HCT116 (cell line): ENCODE results near the gene AXIN2. TPM values are rescaled to one million over a fixed set of nuclear protein-coding genes. Genes with fewer than 3 reads are reported as not detected.

ENCODE experiments used
- ATAC-seq: fragments of 200-7000 bp; cut with Tn5 transposase; 2 replicates; pipeline ENCODE4 v1.9.1; 2020; ENCODE audit warnings: mild to moderate bottlenecking, moderate library complexity
- BruUV-seq: library from RNA; stranded (reverse); fragments of 400-500 nt; replicated peaks from 2 replicates; lab custom pipeline; 2021; lab: Mats Ljungman, UMichigan
- CTCF ChIA-PET: fragments of 300-600 bp; sonication (Branson Sonifier 250); formaldehyde crosslinking; loops from one replicate; lab custom pipeline; 2021; ENCODE audit warnings: antibody characterized with exemption; lab: Charles Lee
- POLR2A ChIA-PET: fragments of 300-600, 350-600 bp; sonication (Branson Sonifier 250); formaldehyde crosslinking; loops from one replicate; lab custom pipeline; 2021; ENCODE audit warnings: antibody characterized with exemption; lab: Charles Lee
- RAD21 ChIA-PET, 2 experiments: fragments of 300-600 bp; sonication (Branson Sonifier 250); formaldehyde crosslinking; loops; one replicate each; lab custom pipeline; 2023; ENCODE audit warnings: low total read pairs in 2 of 2; ENCODE audit not compliant: uncharacterized antibody in 2 of 2, unreplicated experiment in 2 of 2, low non-redundant PET in 1 of 2; lab: Charles Lee
- DNase-seq: peaks from one replicate; pipeline ENCODE4 v3.0.0-alpha.2; 2010; ENCODE audit warnings: low read depth, low spot score
- H2AFZ ChIP-seq: fragments of 200-600 bp; shearing (Covaris generic), sonication (generic); 2 replicates; pipeline ENCODE4 v1.6.1; 2017; ENCODE audit warnings: low read depth, mixed run types, mixed read lengths, antibody characterized with exemption, low read length; ENCODE audit not compliant: poor library complexity, severe bottlenecking
- H3K27ac ChIP-seq: 2 replicates; pipeline ENCODE4 v1.5.1; 2012; ENCODE audit warnings: low read depth, low read length
- H3K27me3 ChIP-seq: fragments of 200-600 bp; sonication (generic); 2 replicates; pipeline ENCODE4 v1.6.1; 2016; ENCODE audit warnings: mixed run types, low read length, mixed read lengths; ENCODE audit not compliant: insufficient read depth
- H3K36me3 ChIP-seq, 2 experiments: fragments of 200-500 bp in 1 of 2; fragments of 200-600 bp in 1 of 2; sonication (Bioruptor generic) in 1 of 2; sonication (generic) in 1 of 2; 2 replicates each; pipeline versions ENCODE4 v1.5.1 to v1.6.1; 2014 to 2016; ENCODE audit warnings: low read length in 2 of 2, inconsistent platforms in 1 of 2, mixed read lengths in 1 of 2, mixed run types in 1 of 2; ENCODE audit not compliant: insufficient read depth in 2 of 2, control insufficient read depth in 1 of 2
- H3K4me1 ChIP-seq, 2 experiments: fragments of 200-600 bp in 1 of 2; sonication (generic) in 1 of 2; 2 replicates each; pipeline versions ENCODE4 v1.5.1 to v1.6.1; 2012 to 2017; ENCODE audit warnings: low read length in 2 of 2, inconsistent platforms in 1 of 2, mild to moderate bottlenecking in 1 of 2, mixed read lengths in 1 of 2, mixed run types in 1 of 2, moderate library complexity in 1 of 2; ENCODE audit not compliant: insufficient read depth in 2 of 2, control insufficient read depth in 1 of 2
- H3K4me2 ChIP-seq: fragments of 200-600 bp; sonication (generic); 2 replicates; pipeline ENCODE4 v1.6.1; 2017; ENCODE audit warnings: mixed run types, low read length, mixed read lengths
- H3K4me3 ChIP-seq, 2 experiments: fragments of 200-600 bp in 1 of 2; sonication (generic) in 1 of 2; replicated peaks in 1 of 2; 2 replicates each; pipeline ENCODE4 v1.5.1; 2011 to 2016; ENCODE audit warnings: low read length in 2 of 2, control low read depth in 1 of 2, low read depth in 1 of 2, mild to moderate bottlenecking in 1 of 2, mixed read lengths in 1 of 2, mixed run types in 1 of 2
- H3K79me2 ChIP-seq: fragments of 200-600 bp; sonication (generic); 2 replicates; pipeline ENCODE4 v1.6.1; 2017; ENCODE audit warnings: mild to moderate bottlenecking, mixed run types, low read length, moderate library complexity, mixed read lengths; ENCODE audit not compliant: insufficient read depth
- H3K9ac ChIP-seq: fragments of 200-600 bp; sonication (generic); 2 replicates; pipeline ENCODE4 v1.6.1; 2016; ENCODE audit warnings: low read length, mixed read lengths
- H3K9me2 ChIP-seq: fragments of 200-600 bp; sonication (generic), shearing (Covaris generic); 2 replicates; pipeline ENCODE4 v1.6.1; 2017; ENCODE audit warnings: mixed run types, mild to moderate bottlenecking, moderate library complexity; ENCODE audit not compliant: insufficient read depth
- H3K9me3 ChIP-seq, 2 experiments: fragments of 200-500 bp in 1 of 2; fragments of 200-600 bp in 1 of 2; sonication (Bioruptor generic) in 1 of 2; sonication (generic) in 1 of 2; 2 replicates each; pipeline ENCODE4 v1.6.1; 2014 to 2017; ENCODE audit warnings: low read length in 2 of 2, mixed read lengths in 2 of 2, inconsistent platforms in 1 of 2, low read depth in 1 of 2, mild to moderate bottlenecking in 1 of 2, mixed run types in 1 of 2, moderate library complexity in 1 of 2; ENCODE audit not compliant: control insufficient read depth in 1 of 2, insufficient read depth in 1 of 2
- H4K20me1 ChIP-seq: fragments of 200-600 bp; sonication (generic), shearing (Covaris generic); 2 replicates; pipeline ENCODE4 v1.6.1; 2017; ENCODE audit warnings: mixed run types, mild to moderate bottlenecking, moderate library complexity; ENCODE audit not compliant: insufficient read depth
- CEBPB ChIP-seq: IDR thresholded peaks from 2 replicates; pipeline ENCODE4 v1.6.1; 2012; ENCODE audit warnings: low read depth
- EZH2 ChIP-seq: fragments of 200-600 bp; sonication (generic); IDR thresholded peaks from 2 replicates; pipeline ENCODE4 v1.6.1; 2017; ENCODE audit warnings: antibody characterized with exemption, mixed run types
- JUND ChIP-seq: IDR thresholded peaks from 2 replicates; pipeline ENCODE4 v1.6.1; 2012
- ZNF274 ChIP-seq: fragments of 200-500 bp; sonication (Bioruptor generic); IDR thresholded peaks from 2 replicates; pipeline ENCODE4 v1.6.1; 2014; ENCODE audit warnings: mild to moderate bottlenecking, low read depth, low read length, inconsistent platforms
- intact Hi-C: fragments of 100-400 bp; cut with micrococcal nuclease; formaldehyde crosslinking; loops from 2 replicates; pipeline ENCODE4 v1.10.0; 2022
- total RNA-seq: library from RNA; stranded (reverse); gene quantifications from one replicate; pipeline ENCODE4 v1.2.1, GENCODE V29; 2021; ENCODE audit not compliant: unreplicated experiment
- TF ChIP-seq, protein P1 (sequence below): IDR thresholded peaks from 2 replicates; pipeline ENCODE4 v1.6.1; 2012; ENCODE audit warnings: low read depth
- TF ChIP-seq, protein P2 (sequence below), 3 experiments: fragments of 200-600 bp in 1 of 3; sonication (generic) in 1 of 3; IDR thresholded peaks in 2 of 3; conservative IDR thresholded peaks in 1 of 3; 2 replicates each; pipeline ENCODE4 v1.5.1; 2012 to 2017; ENCODE audit warnings: low read depth in 2 of 3, low read length in 2 of 3, antibody characterized with exemption in 1 of 3, borderline replicate concordance in 1 of 3, control low read depth in 1 of 3, mild to moderate bottlenecking in 1 of 3, mixed read lengths in 1 of 3, mixed run types in 1 of 3, moderate library complexity in 1 of 3; ENCODE audit not compliant: insufficient read depth in 1 of 3
- TF ChIP-seq, protein P3 (sequence below): IDR thresholded peaks from 2 replicates; pipeline ENCODE4 v1.6.1; 2012

The AXIN2 gene
- total RNA-seq, 1 experiment from 2014 or later: 7.1 TPM

DNA sequence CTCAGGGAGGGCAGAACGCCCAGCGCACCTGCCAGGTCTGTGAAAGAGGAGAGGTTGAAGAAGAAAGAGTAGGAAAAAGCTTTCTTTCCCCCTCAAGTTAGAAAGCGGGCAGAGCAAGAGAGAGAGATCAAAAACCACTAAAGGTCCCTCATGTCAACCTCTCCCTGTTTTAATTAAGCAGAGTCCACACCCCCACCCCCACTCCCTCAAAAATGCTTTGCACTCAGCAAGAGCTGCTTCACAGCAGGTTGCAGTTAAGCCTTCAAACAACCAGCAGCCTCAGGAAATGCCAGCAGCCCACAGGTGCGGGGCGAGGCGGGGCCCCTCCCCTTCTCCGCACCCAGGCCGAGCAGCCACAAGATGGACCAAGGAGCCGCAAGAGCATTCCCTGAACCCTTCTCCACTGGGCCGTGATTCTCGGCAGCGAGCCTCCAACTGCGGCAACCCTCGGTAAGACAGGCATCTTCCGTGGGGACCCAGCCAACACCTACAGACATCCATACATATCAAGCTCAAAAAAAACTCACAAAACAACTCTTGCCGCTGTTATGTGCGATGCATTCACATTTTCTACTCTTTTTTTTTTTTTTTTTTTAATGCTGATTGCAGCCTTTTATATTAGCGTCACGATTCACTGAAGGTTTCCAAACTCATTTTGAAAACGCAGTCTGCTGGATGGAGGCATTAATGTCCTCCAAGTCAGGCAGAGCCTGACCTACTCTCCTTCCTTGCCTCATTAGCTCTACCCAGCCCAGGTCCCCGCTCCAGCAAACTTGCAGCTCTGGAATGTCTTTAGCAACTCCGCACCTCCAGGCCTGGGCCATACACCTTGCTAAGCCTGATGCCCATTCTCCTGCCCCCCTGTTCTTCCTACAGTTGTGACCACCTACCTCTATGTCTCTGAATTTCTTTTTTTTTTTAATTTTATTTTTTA, 66.1 kb downstream of the AXIN2 start (continued):
- TF ChIP-seq, protein P1, sequence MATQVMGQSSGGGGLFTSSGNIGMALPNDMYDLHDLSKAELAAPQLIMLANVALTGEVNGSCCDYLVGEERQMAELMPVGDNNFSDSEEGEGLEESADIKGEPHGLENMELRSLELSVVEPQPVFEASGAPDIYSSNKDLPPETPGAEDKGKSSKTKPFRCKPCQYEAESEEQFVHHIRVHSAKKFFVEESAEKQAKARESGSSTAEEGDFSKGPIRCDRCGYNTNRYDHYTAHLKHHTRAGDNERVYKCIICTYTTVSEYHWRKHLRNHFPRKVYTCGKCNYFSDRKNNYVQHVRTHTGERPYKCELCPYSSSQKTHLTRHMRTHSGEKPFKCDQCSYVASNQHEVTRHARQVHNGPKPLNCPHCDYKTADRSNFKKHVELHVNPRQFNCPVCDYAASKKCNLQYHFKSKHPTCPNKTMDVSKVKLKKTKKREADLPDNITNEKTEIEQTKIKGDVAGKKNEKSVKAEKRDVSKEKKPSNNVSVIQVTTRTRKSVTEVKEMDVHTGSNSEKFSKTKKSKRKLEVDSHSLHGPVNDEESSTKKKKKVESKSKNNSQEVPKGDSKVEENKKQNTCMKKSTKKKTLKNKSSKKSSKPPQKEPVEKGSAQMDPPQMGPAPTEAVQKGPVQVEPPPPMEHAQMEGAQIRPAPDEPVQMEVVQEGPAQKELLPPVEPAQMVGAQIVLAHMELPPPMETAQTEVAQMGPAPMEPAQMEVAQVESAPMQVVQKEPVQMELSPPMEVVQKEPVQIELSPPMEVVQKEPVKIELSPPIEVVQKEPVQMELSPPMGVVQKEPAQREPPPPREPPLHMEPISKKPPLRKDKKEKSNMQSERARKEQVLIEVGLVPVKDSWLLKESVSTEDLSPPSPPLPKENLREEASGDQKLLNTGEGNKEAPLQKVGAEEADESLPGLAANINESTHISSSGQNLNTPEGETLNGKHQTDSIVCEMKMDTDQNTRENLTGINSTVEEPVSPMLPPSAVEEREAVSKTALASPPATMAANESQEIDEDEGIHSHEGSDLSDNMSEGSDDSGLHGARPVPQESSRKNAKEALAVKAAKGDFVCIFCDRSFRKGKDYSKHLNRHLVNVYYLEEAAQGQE: no peak
- TF ChIP-seq, all 23 proteins: peak for 3

DNA sequence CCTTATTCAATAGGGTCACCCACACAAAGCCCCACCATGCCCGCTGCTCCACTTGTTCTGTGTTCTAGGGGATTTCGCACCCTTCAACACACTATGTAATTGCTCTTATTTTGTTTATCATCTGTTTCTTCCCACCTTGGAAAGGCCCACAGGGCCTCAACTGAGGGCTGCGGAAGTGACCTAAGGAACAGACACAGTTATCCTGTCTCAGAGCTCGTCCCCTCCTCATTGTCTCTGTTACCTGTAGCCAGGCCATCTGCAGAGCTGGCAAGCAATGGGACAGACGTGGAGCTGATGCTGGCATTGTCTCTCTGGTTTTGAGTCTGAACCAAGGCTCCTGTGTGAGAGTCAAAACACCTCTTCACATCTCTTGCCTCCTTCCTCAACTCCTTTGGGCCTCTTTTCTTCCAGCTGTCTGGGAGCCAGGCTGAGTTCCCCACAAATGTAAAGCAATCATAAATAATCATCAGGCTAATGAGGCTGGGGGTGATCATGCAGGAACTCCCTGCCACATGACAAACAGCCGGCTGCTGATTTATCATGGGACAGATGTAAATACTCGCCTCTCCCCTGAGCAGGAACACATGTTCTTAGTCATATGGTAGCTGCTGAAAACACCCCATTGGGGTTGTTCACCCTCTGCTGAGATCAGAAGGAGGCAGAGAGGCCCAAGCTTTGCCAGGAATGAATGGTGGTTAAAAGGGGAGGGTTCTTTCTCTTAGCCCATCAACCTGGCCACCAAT, 71.9 kb downstream of the AXIN2 start:
- H2AFZ ChIP-seq: no peak overlapping the region
- no peak for DNase-seq

More for the DNA sequence above, 71.9 kb downstream of the AXIN2 start:
- Histone ChIP-seq H3K4me3 (no peak overlapping the region), H3K9ac (no peak overlapping the region), H3K4me1 (peaks cover 4 to 9% of the 10 kb centered on the region in 2 experiments; a peak in 3 of 4 replicates), H3K27ac (no peak overlapping the region), H3K9me3 (no peaks in the 10 kb centered on the region), H3K36me3 (no peaks in the 10 kb centered on the region), H4K20me1 (no peaks in the 10 kb centered on the region), H3K79me2 (no peaks in the 10 kb centered on the region)
- ATAC-seq: no peak
- ChIA-PET CTCF (no interaction called here), RAD21 (no interaction called here)
- BruUV-seq: no TSS peak
- TF ChIP-seq CEBPB (no peak), EZH2 (no peak), JUND (no peak), ZNF274 (no peak)
- TF ChIP-seq, protein P2, sequence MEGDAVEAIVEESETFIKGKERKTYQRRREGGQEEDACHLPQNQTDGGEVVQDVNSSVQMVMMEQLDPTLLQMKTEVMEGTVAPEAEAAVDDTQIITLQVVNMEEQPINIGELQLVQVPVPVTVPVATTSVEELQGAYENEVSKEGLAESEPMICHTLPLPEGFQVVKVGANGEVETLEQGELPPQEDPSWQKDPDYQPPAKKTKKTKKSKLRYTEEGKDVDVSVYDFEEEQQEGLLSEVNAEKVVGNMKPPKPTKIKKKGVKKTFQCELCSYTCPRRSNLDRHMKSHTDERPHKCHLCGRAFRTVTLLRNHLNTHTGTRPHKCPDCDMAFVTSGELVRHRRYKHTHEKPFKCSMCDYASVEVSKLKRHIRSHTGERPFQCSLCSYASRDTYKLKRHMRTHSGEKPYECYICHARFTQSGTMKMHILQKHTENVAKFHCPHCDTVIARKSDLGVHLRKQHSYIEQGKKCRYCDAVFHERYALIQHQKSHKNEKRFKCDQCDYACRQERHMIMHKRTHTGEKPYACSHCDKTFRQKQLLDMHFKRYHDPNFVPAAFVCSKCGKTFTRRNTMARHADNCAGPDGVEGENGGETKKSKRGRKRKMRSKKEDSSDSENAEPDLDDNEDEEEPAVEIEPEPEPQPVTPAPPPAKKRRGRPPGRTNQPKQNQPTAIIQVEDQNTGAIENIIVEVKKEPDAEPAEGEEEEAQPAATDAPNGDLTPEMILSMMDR (IDR thresholded peaks at IDR 0.05 in 2 of 3, conservative IDR thresholded peaks at IDR 0.05 in 1 of 3; ENCODE audit: borderline replicate concordance in 1 of 3, insufficient read depth in 1 of 3, low read depth in 2 of 3, low read length in 2 of 3): no peak
- TF ChIP-seq, protein P3, sequence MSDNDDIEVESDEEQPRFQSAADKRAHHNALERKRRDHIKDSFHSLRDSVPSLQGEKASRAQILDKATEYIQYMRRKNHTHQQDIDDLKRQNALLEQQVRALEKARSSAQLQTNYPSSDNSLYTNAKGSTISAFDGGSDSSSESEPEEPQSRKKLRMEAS: no peak
- TF ChIP-seq, all 23 proteins: peak for 0
- Histone ChIP-seq H3K27me3 (peaks cover 6% of the 10 kb centered on the region; the same call in 1 of the 2 replicates), H3K4me2 (no peak overlapping the region), H3K9me2 (0 out of 2 replicates have a peak, but pooled peaks cover 6% of the 10 kb centered on the region)
- POLR2A ChIA-PET: no interaction called here
- intact Hi-C loops: no loop called here
